Measurements from ENCODE around the gene CCDC88B. TPM values are rescaled to one million over a fixed set of nuclear protein-coding genes. Genes with fewer than 3 reads are reported as not detected.

CCDC88B gene
- total RNA-seq, 4 donors from 2014 or later: 7.0 to 12.5 (median 8.2) TPM

- Histone ChIP-seq H3K36me3 (peaks cover 7 to 40% (median 39%) of the 10 kb centered on the region in 4 donors), H3K27ac (replicated peaks in 1 of 4) (no peak overlapping the region), H3K9me3 (no peaks in the 10 kb centered on the region), H3K4me3 (no peak overlapping the region), H3K27me3 (no peaks in the 10 kb centered on the region), H3K4me1 (peaks cover 15 to 35% (median 25%) of the 10 kb centered on the region in 4 donors)
- no peak for DNase-seq (ENCODE audit: extremely low spot score)
- intact Hi-C loops (cut with DNase I): loop anchor here (2.0 kb wide), 1 partner anchor 34 kb away; no protein-coding TSS in a partner anchor
- WGBS: 96% methylated on average over 7 of the region's 7 CpGs
- TF ChIP-seq POLR2A (IDR thresholded peaks at IDR 0.05; ENCODE audit: low read depth) (no peak), EP300 (IDR thresholded peaks at IDR 0.05) (no peak), POLR2AphosphoS5 (IDR thresholded peaks at IDR 0.05) (no peak)
- TF ChIP-seq, protein P1, sequence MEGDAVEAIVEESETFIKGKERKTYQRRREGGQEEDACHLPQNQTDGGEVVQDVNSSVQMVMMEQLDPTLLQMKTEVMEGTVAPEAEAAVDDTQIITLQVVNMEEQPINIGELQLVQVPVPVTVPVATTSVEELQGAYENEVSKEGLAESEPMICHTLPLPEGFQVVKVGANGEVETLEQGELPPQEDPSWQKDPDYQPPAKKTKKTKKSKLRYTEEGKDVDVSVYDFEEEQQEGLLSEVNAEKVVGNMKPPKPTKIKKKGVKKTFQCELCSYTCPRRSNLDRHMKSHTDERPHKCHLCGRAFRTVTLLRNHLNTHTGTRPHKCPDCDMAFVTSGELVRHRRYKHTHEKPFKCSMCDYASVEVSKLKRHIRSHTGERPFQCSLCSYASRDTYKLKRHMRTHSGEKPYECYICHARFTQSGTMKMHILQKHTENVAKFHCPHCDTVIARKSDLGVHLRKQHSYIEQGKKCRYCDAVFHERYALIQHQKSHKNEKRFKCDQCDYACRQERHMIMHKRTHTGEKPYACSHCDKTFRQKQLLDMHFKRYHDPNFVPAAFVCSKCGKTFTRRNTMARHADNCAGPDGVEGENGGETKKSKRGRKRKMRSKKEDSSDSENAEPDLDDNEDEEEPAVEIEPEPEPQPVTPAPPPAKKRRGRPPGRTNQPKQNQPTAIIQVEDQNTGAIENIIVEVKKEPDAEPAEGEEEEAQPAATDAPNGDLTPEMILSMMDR (IDR thresholded peaks at IDR 0.05): no peak
Measured at GRCh38 chr11:64320556-64320955, 19.4 kb upstream of the CCDC88B start.

DNA sequence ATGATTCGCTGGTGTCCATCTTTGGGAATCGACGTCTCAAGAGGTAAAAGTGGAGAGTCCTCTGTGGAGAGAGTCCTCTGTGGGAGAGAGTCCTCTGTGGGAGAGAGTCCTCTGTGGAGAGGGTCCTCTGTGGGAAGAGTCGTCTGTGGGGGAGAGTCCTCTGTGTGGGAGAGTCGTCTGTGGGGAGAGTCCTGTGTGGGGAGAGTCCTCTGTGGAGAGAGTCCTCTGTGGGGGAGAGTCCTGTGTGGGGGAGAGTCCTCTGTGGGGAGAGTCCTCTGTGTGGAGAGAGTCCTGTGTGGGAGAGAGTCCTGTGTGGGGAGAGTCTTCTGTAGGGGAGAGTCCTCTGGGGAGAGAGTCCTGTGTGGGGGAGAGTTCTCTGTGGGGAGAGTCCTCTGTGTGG lies 19.0 kb upstream of the CCDC88B start:
- WGBS: 91% methylated on average over 5 of the region's 5 CpGs

DNA sequence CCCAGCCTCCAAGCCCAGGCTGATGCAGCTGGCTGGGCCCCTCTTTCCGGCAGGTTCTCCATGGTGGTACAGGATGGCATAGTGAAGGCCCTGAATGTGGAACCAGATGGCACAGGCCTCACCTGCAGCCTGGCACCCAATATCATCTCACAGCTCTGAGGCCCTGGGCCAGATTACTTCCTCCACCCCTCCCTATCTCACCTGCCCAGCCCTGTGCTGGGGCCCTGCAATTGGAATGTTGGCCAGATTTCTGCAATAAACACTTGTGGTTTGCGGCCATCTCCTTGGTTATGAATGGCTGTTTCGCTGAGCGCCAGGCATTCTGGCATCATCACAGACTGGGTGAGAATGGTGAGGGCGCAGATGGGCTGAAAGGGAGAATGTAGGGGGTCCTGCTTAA lies 18.5 kb upstream of the CCDC88B start:
- peaks cover 6 to 31% (median 30%) of the 10 kb centered on the region in 4 donors for H3K36me3 ChIP-seq
- H3K27me3 ChIP-seq: no peaks in the 10 kb centered on the region
- no peaks in the 10 kb centered on the region for H3K9me3 ChIP-seq
- no peak for DNase-seq (ENCODE audit: extremely low spot score)
- H3K4me1 ChIP-seq: peaks cover 15 to 25% (median 18%) of the 10 kb centered on the region in 4 donors
- no peak overlapping the region for H3K27ac ChIP-seq (replicated peaks in 1 of 4)
- WGBS: 94% methylated on average over 4 of the region's 5 CpGs
- intact Hi-C loops (cut with DNase I): loop anchor here (2.0 kb wide), 1 partner anchor 33 kb away; no protein-coding TSS in a partner anchor
- H3K4me3 ChIP-seq: no peak overlapping the region
- TF ChIP-seq, protein P1 (IDR thresholded peaks at IDR 0.05): no peak
- TF ChIP-seq POLR2A (IDR thresholded peaks at IDR 0.05; ENCODE audit: low read depth): no peak

More for the DNA sequence above, 19.0 kb upstream of the CCDC88B start:
- intact Hi-C loops (cut with DNase I): loop anchor here (2.0 kb wide), 1 partner anchor 34 kb away; no protein-coding TSS in a partner anchor
- no peak for DNase-seq (ENCODE audit: extremely low spot score)
- Histone ChIP-seq H3K4me1 (peaks cover 15 to 30% (median 23%) of the 10 kb centered on the region in 4 donors), H3K27me3 (no peaks in the 10 kb centered on the region), H3K36me3 (peaks cover 6 to 35% (median 35%) of the 10 kb centered on the region in 4 donors), H3K27ac (replicated peaks in 1 of 4) (no peak overlapping the region), H3K9me3 (no peaks in the 10 kb centered on the region), H3K4me3 (no peak overlapping the region)
- TF ChIP-seq POLR2A (IDR thresholded peaks at IDR 0.05; ENCODE audit: low read depth): no peak
- TF ChIP-seq EP300 (IDR thresholded peaks at IDR 0.05): no peak
- TF ChIP-seq POLR2AphosphoS5 (IDR thresholded peaks at IDR 0.05): no peak
- TF ChIP-seq, protein P1 (IDR thresholded peaks at IDR 0.05): no peak

DNA sequence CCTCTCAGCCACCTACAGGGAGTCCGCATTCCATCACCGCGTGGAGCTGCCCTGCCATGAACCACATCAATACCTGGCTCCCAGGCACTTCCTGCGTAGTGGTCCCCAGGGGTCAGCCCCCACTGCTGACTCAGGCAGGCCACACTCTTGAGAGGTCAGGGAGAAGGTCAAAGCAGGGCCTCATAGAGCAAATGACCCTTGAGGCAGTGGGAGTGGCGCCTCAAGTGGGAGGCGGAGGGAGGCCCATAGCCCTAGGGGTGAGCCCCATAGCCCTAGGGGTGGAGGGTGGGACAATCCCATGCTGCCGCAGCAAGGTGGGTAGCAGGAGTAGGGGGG lies 17.1 kb upstream of the CCDC88B start:
- DNase-seq (ENCODE audit: extremely low spot score): no peak

More for the DNA sequence above, 17.1 kb upstream of the CCDC88B start:
- peaks cover 6 to 31% (median 28%) of the 10 kb centered on the region in 4 donors for H3K36me3 ChIP-seq
- intact Hi-C loops (cut with DNase I): no loop called here
- 78% methylated on average over 4 of the region's 7 CpGs for WGBS
- peaks cover 10 to 18% (median 13%) of the 10 kb centered on the region in 4 donors for H3K4me1 ChIP-seq
- no peaks in the 10 kb centered on the region for H3K27me3 ChIP-seq
- H3K4me3 ChIP-seq: no peak overlapping the region
- H3K27ac ChIP-seq (replicated peaks in 1 of 4): no peak overlapping the region
- H3K9me3 ChIP-seq: no peaks in the 10 kb centered on the region
- TF ChIP-seq, protein P1 (IDR thresholded peaks at IDR 0.05): no peak
- TF ChIP-seq POLR2AphosphoS5 (IDR thresholded peaks at IDR 0.05): no peak
- TF ChIP-seq POLR2A (IDR thresholded peaks at IDR 0.05; ENCODE audit: low read depth): no peak
- no peak for TF ChIP-seq EP300 (IDR thresholded peaks at IDR 0.05)

All from esophagus muscularis mucosa (tissue), 4 donors.